Glutamatergic neuron (in vitro differentiated cells): ENCODE results near the gene YOD1. TPM values are rescaled to one million over a fixed set of nuclear protein-coding genes. Genes with fewer than 3 reads are reported as not detected.

ENCODE experiments used
- DNase-seq: peaks from one replicate; pipeline ENCODE4 v3.0.0; 2022
- H3K27ac Mint-ChIP-seq: one replicate; pipeline ENCODE4 v1.8.0; 2020; ENCODE audit warnings: mild to moderate bottlenecking, mixed read lengths, inconsistent platforms; ENCODE audit not compliant: unreplicated experiment
- H3K27me3 Mint-ChIP-seq: one replicate; pipeline ENCODE4 v1.8.0; 2020; ENCODE audit warnings: mild to moderate bottlenecking, moderate library complexity, mixed read lengths, inconsistent platforms; ENCODE audit not compliant: unreplicated experiment
- H3K36me3 Mint-ChIP-seq: one replicate; pipeline ENCODE4 v1.8.0; 2020; ENCODE audit warnings: mild to moderate bottlenecking, mixed read lengths, inconsistent platforms; ENCODE audit not compliant: unreplicated experiment
- H3K4me1 Mint-ChIP-seq: one replicate; pipeline ENCODE4 v1.8.0; 2020; ENCODE audit warnings: mild to moderate bottlenecking, low read depth, mixed read lengths, inconsistent platforms; ENCODE audit not compliant: unreplicated experiment
- H3K4me3 Mint-ChIP-seq: one replicate; pipeline ENCODE4 v1.8.0; 2020; ENCODE audit warnings: mild to moderate bottlenecking, mixed read lengths, inconsistent platforms; ENCODE audit not compliant: unreplicated experiment
- H3K9me3 Mint-ChIP-seq: one replicate; pipeline ENCODE4 v1.8.0; 2020; ENCODE audit warnings: mild to moderate bottlenecking, moderate library complexity, mixed read lengths, inconsistent platforms; ENCODE audit not compliant: unreplicated experiment
- CTCF ChIP-seq: fragments of 200-600 bp; sonication (generic); IDR thresholded peaks from one replicate; pipeline ENCODE4 v1.5.0; 2021; ENCODE audit not compliant: partially characterized antibody, unreplicated experiment
- total RNA-seq: library from RNA; stranded (reverse); fragmentation: NEBNext Ultra II Directional; extraction: Animal tissue kit (Norgen Biotek cat#: 25700); gene quantifications from one replicate; pipeline ENCODE4 v1.2.1, GENCODE V29; 2021; ENCODE audit not compliant: unreplicated experiment

The YOD1 gene
- total RNA-seq, 1 donor from 2014 or later: 7.9 TPM

DNA sequence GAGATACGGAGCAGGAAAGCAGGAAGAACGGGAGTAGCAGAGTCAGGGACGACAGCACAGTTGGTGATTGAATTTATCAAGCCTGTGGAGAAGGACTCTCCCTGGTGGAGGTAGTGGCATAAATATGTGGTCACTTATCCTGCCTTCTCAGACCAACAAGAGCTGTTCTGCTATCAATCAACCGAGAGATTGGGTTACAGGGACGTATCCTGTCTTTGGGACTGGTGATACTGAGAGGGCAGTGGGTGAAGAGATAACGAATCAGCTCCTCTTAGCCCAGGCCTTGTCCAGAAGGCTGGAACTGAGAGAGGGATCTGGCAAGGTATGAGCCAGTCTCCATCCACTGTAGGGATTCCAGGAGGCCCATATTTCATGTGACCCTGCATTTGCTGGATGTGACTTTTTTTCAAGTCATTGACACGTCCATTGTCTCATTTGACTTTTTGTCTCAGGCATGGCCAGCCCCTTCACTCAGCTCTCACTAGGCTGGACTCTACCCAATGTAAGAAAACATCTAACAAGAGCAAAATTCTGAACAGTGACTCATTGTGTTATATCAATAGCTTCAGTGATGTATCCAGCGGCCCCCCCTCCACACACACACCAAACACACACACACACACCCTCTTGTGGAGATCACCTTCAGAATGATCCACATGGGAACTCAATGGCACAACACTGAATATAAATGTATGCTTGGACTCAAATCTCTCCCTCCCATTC is 29.7 kb downstream of the YOD1 start:
- peaks cover 2% of the 10 kb centered on the region for H3K9me3 Mint-ChIP-seq
- no peaks in the 10 kb centered on the region for H3K4me1 Mint-ChIP-seq
- H3K27me3 Mint-ChIP-seq: peaks cover 4% of the 10 kb centered on the region
- no peak for DNase-seq
- no peaks in the 10 kb centered on the region for H3K36me3 Mint-ChIP-seq
- no peak overlapping the region for H3K4me3 Mint-ChIP-seq
- H3K27ac Mint-ChIP-seq: no peak overlapping the region
- TF ChIP-seq CTCF: no peak

DNA sequence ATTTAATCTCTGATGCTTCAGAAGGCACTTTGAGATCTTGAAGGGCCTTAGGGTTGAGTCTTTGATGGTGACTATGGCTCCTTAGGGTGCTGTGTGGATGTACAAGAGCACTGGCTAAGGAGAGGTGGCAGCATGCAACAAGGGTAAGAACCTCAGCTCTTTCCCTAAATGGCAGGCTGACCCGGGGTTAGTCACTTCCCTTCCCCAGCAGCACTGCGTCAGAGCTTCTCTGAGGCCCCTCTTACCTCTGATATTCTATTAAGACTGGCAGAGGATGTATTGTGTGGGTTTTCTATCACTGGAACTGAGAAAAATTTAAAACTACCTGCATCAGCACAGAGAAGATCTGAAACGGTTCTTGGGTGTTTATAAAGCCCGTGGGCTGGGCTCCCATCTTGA is 30.3 kb downstream of the YOD1 start:
- Mint-ChIP-seq H3K4me1 (no peaks in the 10 kb centered on the region), H3K9me3 (peaks cover 2% of the 10 kb centered on the region), H3K27me3 (peaks cover 7% of the 10 kb centered on the region), H3K4me3 (no peak overlapping the region), H3K27ac (no peak overlapping the region), H3K36me3 (no peaks in the 10 kb centered on the region)
- no peak for DNase-seq
- TF ChIP-seq CTCF: no peak

GRCh38 chr1:207020065-207020708 is 30.8 kb downstream of the YOD1 start:
- TF ChIP-seq CTCF: no peak
- no peaks in the 10 kb centered on the region for H3K36me3 Mint-ChIP-seq
- DNase-seq: no peak
- no peak overlapping the region for H3K27ac Mint-ChIP-seq
- H3K4me1 Mint-ChIP-seq: no peaks in the 10 kb centered on the region
- H3K27me3 Mint-ChIP-seq: peaks cover 9% of the 10 kb centered on the region
- no peak overlapping the region for H3K4me3 Mint-ChIP-seq
- peaks cover 2% of the 10 kb centered on the region for H3K9me3 Mint-ChIP-seq

DNA sequence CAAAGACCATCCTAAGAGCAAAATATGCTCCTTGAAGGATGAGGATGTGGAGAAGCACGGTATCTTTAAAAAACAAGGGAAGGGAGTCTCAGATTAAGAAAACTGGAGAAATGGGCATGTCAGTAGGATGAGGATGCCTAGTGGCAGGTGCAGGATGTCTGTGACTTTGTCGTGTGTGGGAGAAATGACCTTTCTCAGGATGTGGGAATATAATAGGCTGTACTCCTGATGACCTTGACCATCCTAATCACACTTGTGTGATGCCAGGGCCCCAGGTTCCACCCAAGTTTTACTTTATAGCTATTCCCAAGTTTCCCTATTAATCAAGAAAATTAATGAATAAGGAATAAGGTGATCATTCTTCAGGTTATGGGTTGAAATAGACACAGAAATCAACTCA is 31.3 kb downstream of the YOD1 start:
- Mint-ChIP-seq H3K4me1 (no peaks in the 10 kb centered on the region), H3K27ac (no peak overlapping the region), H3K27me3 (peaks cover 7% of the 10 kb centered on the region), H3K36me3 (no peaks in the 10 kb centered on the region), H3K4me3 (no peak overlapping the region), H3K9me3 (peaks cover 2% of the 10 kb centered on the region)
- no peak for TF ChIP-seq CTCF
- DNase-seq: no peak

GRCh38 chr1:207019161-207019560 is 31.8 kb downstream of the YOD1 start:
- Mint-ChIP-seq H3K27ac (no peak overlapping the region), H3K36me3 (no peaks in the 10 kb centered on the region), H3K4me3 (no peak overlapping the region), H3K27me3 (peaks cover 7% of the 10 kb centered on the region), H3K4me1 (no peaks in the 10 kb centered on the region), H3K9me3 (peaks cover 2% of the 10 kb centered on the region)
- no peak for TF ChIP-seq CTCF
- no peak for DNase-seq
